ENCODE results near the gene TBXA2R. TPM values are rescaled to one million over a fixed set of nuclear protein-coding genes. Genes with fewer than 3 reads are reported as not detected.

TBXA2R gene
- total and polyA plus RNA-seq, 2 of the 8 experiments (the other 6 are each of a cell fraction or from before 2014, with no cell fraction given), result 0.39 to 0.50 TPM

GRCh38 chr19:3614858-3615505, 8.3 kb upstream of the TBXA2R start:
- WGBS, 2 experiments (ENCODE audit: extremely low coverage in 1 of 2, insufficient coverage in 1 of 2, insufficient read length in 1 of 2, insufficient replicate concordance in 2 of 2, low coverage in 1 of 2, low lambda C conversion rate in 2 of 2, missing lambda C conversion rate in 1 of 2), result 90% methylated on average over 16 of the region's 18 CpGs; no CpG with 5 or more reads in 1 of the 2 experiments
- H3K36me3 ChIP-seq (ENCODE audit: control insufficient read depth in 2 of 4, insufficient read depth in 4 of 4, low read length in 3 of 4), result peaks cover 0 to 21% (median 3%) of the 10 kb centered on the region in 4 experiments; a peak in 2 of 8 replicates
- POLR2A ChIA-PET (ENCODE audit: partially characterized antibody), result interaction anchor here (1.4 kb wide), 1 partner anchor 11 kb away, joined by 3 read pairs; no protein-coding TSS in a partner anchor
- no peak overlapping the region for H2BK15ac ChIP-seq (ENCODE audit: low read length)
- peaks cover 2 to 17% of the 10 kb centered on the region in 2 experiments for H4K20me1 ChIP-seq (replicated peaks in 1 of 2; ENCODE audit: control insufficient read depth in 1 of 2, insufficient read depth in 2 of 2, low read length in 2 of 2)
- H3K18ac ChIP-seq (ENCODE audit: extremely low read depth, low read length), result no peak overlapping the region
- H4K8ac ChIP-seq (ENCODE audit: extremely low read depth, insufficient read depth, low read length), result peak overlapping the region; percentile 35; the same call in 1 of the 2 replicates
- no peaks in the 10 kb centered on the region for H3K23me2 ChIP-seq (ENCODE audit: low read depth, low read length)
- FAIRE-seq, result no peak
- H2BK12ac ChIP-seq (ENCODE audit: low read depth, low read length), result no peak overlapping the region
- no peak overlapping the region for H2AK5ac ChIP-seq (ENCODE audit: low read depth, low read length)
- no peaks in the 10 kb centered on the region for H3K27me3 ChIP-seq (replicated peaks in 1 of 4; ENCODE audit: control insufficient read depth in 3 of 4, extremely low read depth in 1 of 4, insufficient read depth in 3 of 4, low read length in 3 of 4)
- H3K27ac ChIP-seq (ENCODE audit: low read depth, low read length), result no peak overlapping the region
- no peak overlapping the region for H3K4ac ChIP-seq (replicated peaks; ENCODE audit: insufficient read length, low read depth, low read length)
- H3K14ac ChIP-seq (ENCODE audit: insufficient read length), result no peak overlapping the region
- H3K9ac ChIP-seq (replicated peaks in 1 of 4; ENCODE audit: extremely low read depth in 1 of 4, low read depth in 3 of 4, low read length in 3 of 4), result no peak overlapping the region
- H2BK5ac ChIP-seq (ENCODE audit: low read depth, low read length), result no peak overlapping the region
- no peak overlapping the region for H2BK20ac ChIP-seq (ENCODE audit: low read length)
- H4K5ac ChIP-seq (ENCODE audit: insufficient read length, low read depth, low read length), result no peak overlapping the region
- no peak overlapping the region for H3K4me3 ChIP-seq (ENCODE audit: extremely low read depth in 1 of 4, insufficient read depth in 2 of 4, low read depth in 3 of 4, low read length in 4 of 4)
- H3K23ac ChIP-seq (ENCODE audit: insufficient read length), result no peak overlapping the region
- H3K4me2 ChIP-seq (ENCODE audit: insufficient read depth in 1 of 2, low read depth in 2 of 2, low read length in 2 of 2), result no peak overlapping the region
- TF ChIP-seq BRCA1 (IDR thresholded peaks at IDR 0.05; ENCODE audit: low read depth, low read length), result no peak
- no peak for TF ChIP-seq MAFK (IDR thresholded peaks at IDR 0.05; ENCODE audit: low read depth, low read length)
- TF ChIP-seq ATF3 (IDR thresholded peaks at IDR 0.05; ENCODE audit: insufficient read depth, low read depth, low read length), result no peak
- TF ChIP-seq TBP (IDR thresholded peaks at IDR 0.05; ENCODE audit: low read depth, low read length), result no peak
- TF ChIP-seq TEAD4 (IDR thresholded peaks at IDR 0.05; ENCODE audit: low read depth, low read length), result no peak
- TF ChIP-seq, protein P1, sequence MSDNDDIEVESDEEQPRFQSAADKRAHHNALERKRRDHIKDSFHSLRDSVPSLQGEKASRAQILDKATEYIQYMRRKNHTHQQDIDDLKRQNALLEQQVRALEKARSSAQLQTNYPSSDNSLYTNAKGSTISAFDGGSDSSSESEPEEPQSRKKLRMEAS (IDR thresholded peaks at IDR 0.05), result no peak
- no peak for TF ChIP-seq SRF (IDR thresholded peaks at IDR 0.05; ENCODE audit: low read depth, low read length)
- TF ChIP-seq RAD21 (IDR thresholded peaks at IDR 0.05 in 1 of 2, conservative IDR thresholded peaks at IDR 0.05 in 1 of 2; ENCODE audit: low read depth in 2 of 2, low read length in 2 of 2), result no peak
- TF ChIP-seq SP1 (IDR thresholded peaks at IDR 0.05; ENCODE audit: low read depth, low read length), result no peak
- no peak for TF ChIP-seq NANOG (IDR thresholded peaks at IDR 0.05; ENCODE audit: insufficient read depth, low read depth, low read length, poor library complexity, severe bottlenecking)
- TF ChIP-seq GTF2F1 (IDR thresholded peaks at IDR 0.05; ENCODE audit: borderline replicate concordance, low read depth, low read length), result no peak
- no peak for DNase-seq (ENCODE audit: low read depth in 1 of 2, low spot score in 2 of 2)
- H3K79me2 ChIP-seq (ENCODE audit: control insufficient read depth in 1 of 2, insufficient read depth in 2 of 2, low read length in 2 of 2), result no peaks in the 10 kb centered on the region
- no peaks in the 10 kb centered on the region; the same call in 1 of the 2 replicates for H3K79me1 ChIP-seq (ENCODE audit: low read depth, low read length)
- no peak overlapping the region for H2AFZ ChIP-seq (ENCODE audit: low read length)
- H3K9me3 ChIP-seq (ENCODE audit: insufficient read depth in 2 of 2, low read depth in 1 of 2, low read length in 1 of 2), result no peaks in the 10 kb centered on the region
- H3K56ac ChIP-seq (replicated peaks; ENCODE audit: insufficient read length, low read depth, low read length), result no peak overlapping the region
- CTCF ChIA-PET (ENCODE audit: partially characterized antibody), result interaction anchor here (0.9 to 7.3 kb wide), 2 partner anchors 29 to 65 kb away, joined by 4 to 38 read pairs; partner anchors contain the start of gene GIPC3
- H3K4me1 ChIP-seq (replicated peaks in 1 of 4; ENCODE audit: control insufficient read depth in 3 of 4, insufficient read depth in 4 of 4, low read length in 3 of 4), result peaks cover 0 to 3% (median under 1%) of the 10 kb centered on the region in 4 experiments; a peak in 3 of 7 replicates
- no peak overlapping the region for H4K91ac ChIP-seq (replicated peaks; ENCODE audit: insufficient read length, low read length)
- no peak overlapping the region for H2BK120ac ChIP-seq (replicated peaks; ENCODE audit: low read depth, low read length)
